CD4-positive, alpha-beta memory T cell (primary cell): ENCODE results near the gene LARP4B. TPM values are rescaled to one million over a fixed set of nuclear protein-coding genes. Genes with fewer than 3 reads are reported as not detected.

Source experiments
- CTCF ChIA-PET: fragments of 350-600 bp; sonication (Branson Sonifier 250); formaldehyde crosslinking; loops from one replicate; lab custom pipeline; 2021; ENCODE audit warnings: inconsistent platforms; ENCODE audit not compliant: partially characterized antibody; lab: Charles Lee
- POLR2A ChIA-PET: fragments of 350-600 bp; sonication (Branson Sonifier 250); formaldehyde crosslinking; loops from one replicate; lab custom pipeline; 2021; ENCODE audit not compliant: partially characterized antibody; lab: Charles Lee
- DNase-seq, 5 donors: peaks; one replicate each; pipeline versions ENCODE4 v3.0.0 to v3.0.0-alpha.2; 2020 to 2022; ENCODE audit warnings: mixed read lengths in 1 of 5
- H3K27ac ChIP-seq: one replicate; pipeline ENCODE4 v1.7.0; 2013; ENCODE audit warnings: low read depth, low read length
- H3K27me3 ChIP-seq: 2 replicates; pipeline ENCODE4 v1.7.0; 2013; ENCODE audit warnings: mild to moderate bottlenecking, low read length, moderate library complexity; ENCODE audit not compliant: insufficient read depth
- H3K36me3 ChIP-seq: 2 replicates; pipeline ENCODE4 v1.7.0; 2013; ENCODE audit warnings: mild to moderate bottlenecking, low read length, moderate library complexity; ENCODE audit not compliant: insufficient read depth
- H3K4me1 ChIP-seq: 2 replicates; pipeline ENCODE4 v1.7.0; 2013; ENCODE audit warnings: mild to moderate bottlenecking, low read length, moderate library complexity; ENCODE audit not compliant: insufficient read depth
- H3K4me3 ChIP-seq, 2 donors: one replicate each; pipeline ENCODE4 v1.7.0; 2013; ENCODE audit warnings: low read length in 2 of 2, mild to moderate bottlenecking in 1 of 2
- H3K9me3 ChIP-seq, 2 donors: one replicate each; pipeline ENCODE4 v1.7.0; 2013; ENCODE audit warnings: low read length in 2 of 2, control low read depth in 1 of 2; ENCODE audit not compliant: control insufficient read depth in 1 of 2
- H3K27ac Mint-ChIP-seq, 7 donors: one replicate each; pipeline ENCODE4 v1.8.0; 2020 to 2021; ENCODE audit warnings: mixed read lengths in 7 of 7, mild to moderate bottlenecking in 6 of 7, inconsistent platforms in 3 of 7, moderate library complexity in 3 of 7
- H3K27me3 Mint-ChIP-seq, 2 donors: one replicate each; pipeline ENCODE4 v1.8.0; 2020 to 2021; ENCODE audit warnings: mixed read lengths in 2 of 2
- H3K36me3 Mint-ChIP-seq, 2 donors: one replicate each; pipeline ENCODE4 v1.8.0; 2020 to 2021; ENCODE audit warnings: mixed read lengths in 2 of 2, inconsistent platforms in 1 of 2, mild to moderate bottlenecking in 1 of 2
- H3K4me1 Mint-ChIP-seq, 4 donors: one replicate each; pipeline ENCODE4 v1.8.0; 2020 to 2021; ENCODE audit warnings: mixed read lengths in 4 of 4, mild to moderate bottlenecking in 1 of 4
- H3K4me3 Mint-ChIP-seq, 8 donors: one replicate each; pipeline ENCODE4 v1.8.0; 2020 to 2021; ENCODE audit warnings: mixed read lengths in 8 of 8, mild to moderate bottlenecking in 7 of 8, moderate library complexity in 6 of 8, inconsistent platforms in 3 of 8
- H3K9me3 Mint-ChIP-seq, 8 donors: one replicate each; pipeline ENCODE4 v1.8.0; 2020 to 2021; ENCODE audit warnings: mixed read lengths in 8 of 8, mild to moderate bottlenecking in 5 of 8, inconsistent platforms in 3 of 8, moderate library complexity in 1 of 8
- intact Hi-C: fragments of 100-400 bp; cut with micrococcal nuclease; formaldehyde crosslinking; loops from one replicate; pipeline ENCODE4 v1.15.1; 2023
- polyA plus RNA-seq, 2 donors: library from polyadenylated mRNA; unstranded; fragments of 300-500 nt; fragmentation: Illumina TruSeq; gene quantifications; one replicate each; pipeline ENCODE4 v1.2.3, GENCODE V29; 2021
- total RNA-seq, 2 experiments: library from RNA; stranded (reverse); gene quantifications; one replicate each; pipeline ENCODE4 v1.2.3, GENCODE V29; 2021

Gene LARP4B
- total and polyA plus RNA-seq, 4 experiments from 2014 or later, result 13.0 to 99.7 (median 61.9) TPM

DNA sequence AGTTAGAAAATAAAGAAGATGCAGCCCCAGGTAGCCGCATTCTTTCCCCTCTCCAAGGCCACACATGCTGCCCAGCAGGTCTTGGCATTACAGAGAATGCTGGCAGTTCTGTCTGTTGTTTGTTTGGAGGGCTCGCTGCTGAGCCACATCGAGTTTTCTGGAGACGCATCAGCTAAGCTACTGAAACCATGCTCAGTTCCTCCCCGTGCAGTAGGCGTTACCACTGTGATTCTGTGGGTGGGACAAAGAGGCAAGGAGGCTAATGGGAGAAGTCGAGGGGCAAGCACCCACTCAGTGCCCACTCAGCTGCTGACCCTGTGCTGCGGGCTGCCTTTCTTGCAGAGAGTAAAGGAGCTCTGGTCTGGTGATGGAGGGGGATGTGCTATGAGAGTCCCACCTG lies 41.3 kb upstream of the LARP4B start:
- H3K27ac Mint-ChIP-seq, result no peak overlapping the region
- Histone ChIP-seq H3K27me3 (no peaks in the 10 kb centered on the region), H3K9me3 (no peaks in the 10 kb centered on the region), H3K36me3 (no peaks in the 10 kb centered on the region), H3K4me3 (no peak overlapping the region), H3K27ac (no peak overlapping the region), H3K4me1 (no peaks in the 10 kb centered on the region)
- ChIA-PET POLR2A (no interaction called here), CTCF (no interaction called here)
- peaks cover 5 to 16% of the 10 kb centered on the region in 2 donors for H3K27me3 Mint-ChIP-seq
- DNase-seq, result no peak
- H3K4me3 Mint-ChIP-seq, result no peak overlapping the region
- peaks cover 2 to 10% of the 10 kb centered on the region in 2 donors for H3K36me3 Mint-ChIP-seq
- H3K9me3 Mint-ChIP-seq, result peaks cover 0 to 17% (median 8%) of the 10 kb centered on the region in 8 donors
- intact Hi-C loops, result no loop called here
- peaks cover 0 to 4% (median 3%) of the 10 kb centered on the region in 4 donors for H3K4me1 Mint-ChIP-seq

GRCh38 chr10:971613-972012 lies 40.1 kb upstream of the LARP4B start:
- peaks cover 10% of the 10 kb centered on the region for H3K4me1 ChIP-seq
- H3K4me3 ChIP-seq, result no peak overlapping the region
- H3K36me3 Mint-ChIP-seq, result peaks cover 0 to 7% of the 10 kb centered on the region in 2 donors
- H3K36me3 ChIP-seq, result no peaks in the 10 kb centered on the region
- H3K9me3 ChIP-seq, result no peaks in the 10 kb centered on the region
- peaks cover 5 to 16% of the 10 kb centered on the region in 2 donors for H3K27me3 Mint-ChIP-seq
- H3K27me3 ChIP-seq, result no peaks in the 10 kb centered on the region
- ChIA-PET POLR2A (no interaction called here), CTCF (no interaction called here)
- H3K4me3 Mint-ChIP-seq, result no peak overlapping the region
- H3K9me3 Mint-ChIP-seq, result peaks cover 0 to 14% (median 6%) of the 10 kb centered on the region in 8 donors
- peaks cover 4 to 13% (median 11%) of the 10 kb centered on the region in 4 donors for H3K4me1 Mint-ChIP-seq
- H3K27ac Mint-ChIP-seq, result no peak overlapping the region
- H3K27ac ChIP-seq, result no peak overlapping the region
- DNase-seq, result no peak
- intact Hi-C loops, result no loop called here

GRCh38 chr10:971150-971542 lies 39.6 kb upstream of the LARP4B start:
- H3K27me3 Mint-ChIP-seq, result peaks cover 5 to 16% of the 10 kb centered on the region in 2 donors
- peaks cover 4 to 13% (median 11%) of the 10 kb centered on the region in 4 donors for H3K4me1 Mint-ChIP-seq
- H3K27ac Mint-ChIP-seq, result no peak overlapping the region
- Histone ChIP-seq H3K27me3 (no peaks in the 10 kb centered on the region), H3K4me3 (no peak overlapping the region), H3K9me3 (no peaks in the 10 kb centered on the region), H3K36me3 (no peaks in the 10 kb centered on the region), H3K4me1 (peaks cover 10% of the 10 kb centered on the region), H3K27ac (no peak overlapping the region)
- H3K9me3 Mint-ChIP-seq, result peaks cover 0 to 14% (median 5%) of the 10 kb centered on the region in 8 donors
- H3K36me3 Mint-ChIP-seq, result peaks cover 0 to 4% of the 10 kb centered on the region in 2 donors
- DNase-seq, result no peak
- CTCF ChIA-PET, result no interaction called here
- intact Hi-C loops, result no loop called here
- POLR2A ChIA-PET, result no interaction called here
- H3K4me3 Mint-ChIP-seq, result no peak overlapping the region

DNA sequence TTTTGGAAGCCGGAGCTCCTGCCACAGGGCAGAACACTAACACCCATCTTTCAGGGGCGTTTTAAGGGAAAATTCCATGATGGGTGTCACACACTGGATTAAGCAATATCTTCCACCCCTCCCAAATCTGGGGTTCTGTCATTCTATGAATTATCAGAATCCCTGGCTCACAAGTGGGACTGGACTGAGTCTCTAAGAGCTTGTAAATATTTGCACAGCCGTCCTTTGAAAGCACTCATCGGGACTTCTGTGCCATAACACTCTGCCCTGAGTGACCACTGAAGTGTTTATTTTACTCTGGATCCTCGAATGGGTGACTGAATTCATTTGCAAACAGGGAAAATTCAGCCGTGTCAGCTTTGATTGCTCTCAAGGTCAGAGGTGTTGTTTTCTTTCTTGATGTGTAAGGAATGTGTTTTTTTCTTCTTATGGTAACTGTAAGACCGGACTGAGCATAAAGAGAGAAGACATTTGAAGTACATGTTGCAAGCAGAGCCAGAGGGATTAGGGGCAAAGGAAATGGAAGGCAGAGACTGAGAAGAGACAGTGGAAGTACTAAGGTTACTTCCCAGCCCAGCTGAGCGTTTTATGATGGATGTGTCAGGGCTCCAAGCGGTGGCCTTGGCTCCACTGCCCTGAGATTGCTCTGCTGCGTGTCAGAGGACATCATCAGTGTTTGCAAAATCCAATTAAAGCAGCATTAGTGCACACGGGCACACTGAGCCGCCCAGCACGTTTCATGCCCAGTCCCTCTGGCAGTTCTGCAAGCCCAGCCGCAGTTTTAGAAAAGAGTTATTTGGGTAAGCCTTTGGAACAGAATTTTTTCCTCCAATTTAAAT lies 39.0 kb upstream of the LARP4B start:
- peaks cover 0 to 14% (median 6%) of the 10 kb centered on the region in 8 donors for H3K9me3 Mint-ChIP-seq
- no peak overlapping the region for H3K27ac Mint-ChIP-seq
- H3K4me3 Mint-ChIP-seq, result no peak overlapping the region
- Histone ChIP-seq H3K9me3 (no peaks in the 10 kb centered on the region), H3K27ac (no peak overlapping the region), H3K27me3 (no peaks in the 10 kb centered on the region), H3K4me1 (peaks cover 10% of the 10 kb centered on the region), H3K4me3 (no peak overlapping the region), H3K36me3 (no peaks in the 10 kb centered on the region)
- ChIA-PET CTCF (no interaction called here), POLR2A (no interaction called here)
- peaks cover 5 to 18% of the 10 kb centered on the region in 2 donors for H3K27me3 Mint-ChIP-seq
- peaks cover 0 to 4% of the 10 kb centered on the region in 2 donors for H3K36me3 Mint-ChIP-seq
- intact Hi-C loops, result no loop called here
- peaks cover 4 to 13% (median 11%) of the 10 kb centered on the region in 4 donors for H3K4me1 Mint-ChIP-seq
- DNase-seq, result no peak

DNA sequence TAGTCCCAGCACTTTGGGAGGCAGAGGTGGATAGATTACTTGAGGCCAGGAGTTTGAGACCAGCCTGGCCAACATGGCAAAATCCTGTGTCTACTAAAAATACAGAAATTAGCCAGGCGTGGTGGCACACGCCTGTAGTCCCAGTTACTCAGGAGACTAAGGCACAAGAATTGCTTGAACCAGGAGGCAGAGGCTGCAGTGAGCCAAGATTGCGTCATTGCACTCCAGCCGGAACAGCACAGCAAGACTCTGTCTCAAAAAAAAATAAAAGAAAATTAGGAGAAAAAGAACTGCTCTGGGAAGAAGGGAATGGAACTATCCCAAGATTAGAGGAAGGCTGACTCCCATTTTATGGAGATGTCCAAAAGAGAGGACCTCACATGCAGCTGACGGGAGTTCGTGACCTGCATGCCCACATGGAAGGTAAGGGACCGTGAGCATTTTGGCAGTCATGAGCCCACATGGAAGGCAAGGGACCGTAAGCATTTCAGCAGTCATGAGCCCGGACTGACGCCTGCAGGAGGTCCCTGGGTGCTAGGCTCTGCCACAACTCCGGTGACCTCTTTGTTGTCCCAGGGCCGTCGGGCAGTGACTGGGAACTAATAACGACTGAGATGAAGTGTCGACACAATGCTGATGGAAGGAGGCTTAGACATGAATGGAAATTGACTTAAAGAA lies 38.1 kb upstream of the LARP4B start:
- Histone ChIP-seq H3K27ac (no peak overlapping the region), H3K4me3 (no peak overlapping the region), H3K4me1 (peaks cover 10% of the 10 kb centered on the region), H3K36me3 (no peaks in the 10 kb centered on the region), H3K9me3 (no peaks in the 10 kb centered on the region), H3K27me3 (no peaks in the 10 kb centered on the region)
- Mint-ChIP-seq H3K4me1 (peaks cover 4 to 13% (median 11%) of the 10 kb centered on the region in 4 donors), H3K9me3 (peaks cover 0 to 14% (median 6%) of the 10 kb centered on the region in 8 donors), H3K27me3 (peaks cover 8 to 18% of the 10 kb centered on the region in 2 donors), H3K36me3 (peaks cover 0 to 4% of the 10 kb centered on the region in 2 donors), H3K27ac (peak overlapping the region in 1 of 7 donors; percentile 53), H3K4me3 (no peak overlapping the region)
- DNase-seq, result no peak
- CTCF ChIA-PET, result no interaction called here
- intact Hi-C loops, result no loop called here
- POLR2A ChIA-PET, result no interaction called here

- peaks cover 4 to 13% (median 11%) of the 10 kb centered on the region in 4 donors for H3K4me1 Mint-ChIP-seq
- H3K4me3 ChIP-seq, result no peak overlapping the region
- no peak overlapping the region for H3K27ac Mint-ChIP-seq
- H3K27me3 Mint-ChIP-seq, result peaks cover 8 to 18% of the 10 kb centered on the region in 2 donors
- H3K36me3 ChIP-seq, result no peaks in the 10 kb centered on the region
- peaks cover 0 to 14% (median 6%) of the 10 kb centered on the region in 8 donors for H3K9me3 Mint-ChIP-seq
- H3K27ac ChIP-seq, result no peak overlapping the region
- H3K9me3 ChIP-seq, result no peaks in the 10 kb centered on the region
- intact Hi-C loops, result no loop called here
- H3K36me3 Mint-ChIP-seq, result peaks cover 0 to 4% of the 10 kb centered on the region in 2 donors
- no peaks in the 10 kb centered on the region for H3K27me3 ChIP-seq
- H3K4me1 ChIP-seq, result peaks cover 10% of the 10 kb centered on the region
- ChIA-PET CTCF (no interaction called here), POLR2A (no interaction called here)
- no peak overlapping the region for H3K4me3 Mint-ChIP-seq
- DNase-seq, result no peak
These were observed 37.2 kb upstream of the LARP4B start for GRCh38 chr10:968546-969199.
